Transverse colon (tissue), 4 donors: Measurements from ENCODE around the gene NR2C2AP.

Experiments
- EP300 ChIP-seq: sonication (generic); formaldehyde crosslinking; IDR thresholded peaks from one replicate; pipeline ENCODE4 v1.6.1; 2017; ENCODE audit warnings: antibody characterized with exemption, low read depth
- POLR2AphosphoS5 ChIP-seq, 3 donors: sonication (generic); formaldehyde crosslinking; IDR thresholded peaks; one replicate each; pipeline ENCODE4 v1.6.1; 2016; ENCODE audit warnings: antibody characterized with exemption in 3 of 3
- TF ChIP-seq, protein P1 (sequence below), 5 experiments: fragments of 200-600 bp in 3 of 5; fragments of 450-650 bp in 2 of 5; sonication (generic) in 3 of 5; IDR thresholded peaks; 1 replicate in 2 of 5; 2 replicates in 3 of 5; pipeline ENCODE4 v1.5.1; 2016 to 2017; ENCODE audit warnings: antibody characterized with exemption in 5 of 5, inconsistent platforms in 3 of 5, mild to moderate bottlenecking in 2 of 5, moderate library complexity in 1 of 5

DNA sequence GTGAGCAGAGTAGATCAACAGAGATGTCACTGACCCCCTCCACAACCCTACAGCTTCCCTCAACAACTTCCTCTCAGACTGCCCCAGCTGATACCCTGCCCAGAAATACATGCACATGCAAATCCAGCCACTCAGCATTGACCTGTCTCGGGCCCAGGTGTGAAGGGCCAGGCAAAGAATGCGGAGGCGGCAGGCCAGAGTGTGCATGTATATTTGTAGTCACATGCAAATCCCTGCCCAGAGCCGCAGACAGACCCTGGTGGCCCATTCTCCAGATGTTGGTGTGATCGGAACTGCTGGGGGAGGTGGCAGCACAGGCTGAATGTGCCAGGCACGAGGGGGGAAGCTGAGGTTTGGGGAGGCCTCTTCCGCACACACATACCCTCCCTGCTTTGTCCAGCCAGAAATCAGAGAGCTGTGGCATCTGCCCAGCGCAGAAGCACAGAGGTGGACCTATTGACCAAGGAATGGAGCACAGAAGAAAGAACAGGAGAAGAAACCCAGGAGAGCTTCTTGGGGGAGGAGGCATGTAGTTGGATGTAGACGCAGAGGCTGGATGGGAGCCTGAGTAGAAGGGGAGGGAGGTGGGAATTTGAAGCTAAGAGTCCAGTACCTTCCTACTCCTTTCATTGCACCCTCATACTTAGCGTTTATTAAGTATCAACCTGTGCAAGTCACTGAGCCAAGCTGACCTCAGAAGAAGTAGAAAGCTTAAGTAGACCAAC, 47.6 kb downstream of the NR2C2AP start:
- no peak for TF ChIP-seq POLR2AphosphoS5 (IDR thresholded peaks at IDR 0.05)
- TF ChIP-seq EP300 = no peak
- TF ChIP-seq, protein P1, sequence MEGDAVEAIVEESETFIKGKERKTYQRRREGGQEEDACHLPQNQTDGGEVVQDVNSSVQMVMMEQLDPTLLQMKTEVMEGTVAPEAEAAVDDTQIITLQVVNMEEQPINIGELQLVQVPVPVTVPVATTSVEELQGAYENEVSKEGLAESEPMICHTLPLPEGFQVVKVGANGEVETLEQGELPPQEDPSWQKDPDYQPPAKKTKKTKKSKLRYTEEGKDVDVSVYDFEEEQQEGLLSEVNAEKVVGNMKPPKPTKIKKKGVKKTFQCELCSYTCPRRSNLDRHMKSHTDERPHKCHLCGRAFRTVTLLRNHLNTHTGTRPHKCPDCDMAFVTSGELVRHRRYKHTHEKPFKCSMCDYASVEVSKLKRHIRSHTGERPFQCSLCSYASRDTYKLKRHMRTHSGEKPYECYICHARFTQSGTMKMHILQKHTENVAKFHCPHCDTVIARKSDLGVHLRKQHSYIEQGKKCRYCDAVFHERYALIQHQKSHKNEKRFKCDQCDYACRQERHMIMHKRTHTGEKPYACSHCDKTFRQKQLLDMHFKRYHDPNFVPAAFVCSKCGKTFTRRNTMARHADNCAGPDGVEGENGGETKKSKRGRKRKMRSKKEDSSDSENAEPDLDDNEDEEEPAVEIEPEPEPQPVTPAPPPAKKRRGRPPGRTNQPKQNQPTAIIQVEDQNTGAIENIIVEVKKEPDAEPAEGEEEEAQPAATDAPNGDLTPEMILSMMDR (IDR thresholded peaks at IDR 0.05) = no peak
